Natural killer cell (primary cell): ENCODE data around the gene NAT10. TPM values are rescaled to one million over a fixed set of nuclear protein-coding genes. Genes with fewer than 3 reads are reported as not detected.

Experiments used
- ATAC-seq, 3 donors: fragments of 150-1000 bp in 2 of 3; fragments of 200-7000 bp in 1 of 3; cut with Tn5 transposase; 1 replicate in 1 of 3; 2 replicates in 2 of 3; pipeline ENCODE4 v1.10.0; 2021; ENCODE audit warnings: mild to moderate bottlenecking in 2 of 3, moderate library complexity in 2 of 3
- DNase-seq, 2 donors: peaks; one replicate each; pipeline versions ENCODE4 v3.0.0 to v3.0.0-alpha.2; 2013 to 2021; ENCODE audit warnings: mixed read lengths in 1 of 2
- H3K27ac ChIP-seq: one replicate; pipeline ENCODE4 v1.5.1; 2013; ENCODE audit warnings: mild to moderate bottlenecking, low read length
- H3K27me3 ChIP-seq: one replicate; pipeline ENCODE4 v1.6.1; 2013; ENCODE audit warnings: low read length; ENCODE audit not compliant: control insufficient read depth, insufficient read depth
- H3K36me3 ChIP-seq: one replicate; pipeline ENCODE4 v1.6.1; 2013; ENCODE audit warnings: low read length; ENCODE audit not compliant: control insufficient read depth, insufficient read depth
- H3K4me1 ChIP-seq: one replicate; pipeline ENCODE4 v1.6.1; 2013; ENCODE audit warnings: low read length; ENCODE audit not compliant: control insufficient read depth, insufficient read depth
- H3K4me3 ChIP-seq: one replicate; pipeline ENCODE4 v1.5.1; 2013; ENCODE audit warnings: low read length
- H3K9me3 ChIP-seq: one replicate; pipeline ENCODE4 v1.6.1; 2013; ENCODE audit warnings: low read length; ENCODE audit not compliant: control insufficient read depth, insufficient read depth
- H3K27ac Mint-ChIP-seq, 2 donors: one replicate each; pipeline ENCODE4 v1.8.0; 2022; ENCODE audit warnings: mild to moderate bottlenecking in 2 of 2, mixed read lengths in 2 of 2, moderate library complexity in 1 of 2
- H3K27me3 Mint-ChIP-seq, 2 donors: one replicate each; pipeline ENCODE4 v1.8.0; 2022; ENCODE audit warnings: low read depth in 2 of 2, mixed read lengths in 2 of 2
- H3K36me3 Mint-ChIP-seq: one replicate; pipeline ENCODE4 v1.8.0; 2022; ENCODE audit warnings: mixed read lengths
- H3K4me1 Mint-ChIP-seq, 2 donors: one replicate each; pipeline ENCODE4 v1.8.0; 2022; ENCODE audit warnings: mixed read lengths in 2 of 2
- H3K4me3 Mint-ChIP-seq: one replicate; pipeline ENCODE4 v1.8.0; 2022; ENCODE audit warnings: mild to moderate bottlenecking, moderate library complexity, mixed read lengths
- H3K9me3 Mint-ChIP-seq, 2 donors: one replicate each; pipeline ENCODE4 v1.8.0; 2022; ENCODE audit warnings: mixed read lengths in 2 of 2
- WGBS: methylation state at CpG from one replicate; pipeline ENCODE4 v1.1.7; 2013; ENCODE audit warnings: missing lambda C conversion rate; ENCODE audit not compliant: insufficient coverage; 5-methylcytosine and 5-hydroxymethylcytosine counted together
- intact Hi-C: fragments of 100-400 bp; cut with micrococcal nuclease; formaldehyde crosslinking; loops from one replicate; pipeline ENCODE4 v1.14.2; 2022
- total RNA-seq, 4 donors: library from RNA; stranded (reverse); fragments of 120-200 nt in 1 of 4; gene quantifications; one replicate each; pipeline versions ENCODE4 v1.2.3 to v1.2.4, GENCODE V29; 2013 to 2022
- TF ChIP-seq, protein P1 (sequence below): fragments of 200-600 bp; IDR thresholded peaks from one replicate; pipeline ENCODE4 v1.8.0; 2022; ENCODE audit warnings: antibody characterized with exemption

Gene NAT10
- total RNA-seq, 3 donors from 2014 or later (not counting 1 experiment from before 2014, with no cell fraction given): 40.3 to 53.6 (median 42.8) TPM

DNA sequence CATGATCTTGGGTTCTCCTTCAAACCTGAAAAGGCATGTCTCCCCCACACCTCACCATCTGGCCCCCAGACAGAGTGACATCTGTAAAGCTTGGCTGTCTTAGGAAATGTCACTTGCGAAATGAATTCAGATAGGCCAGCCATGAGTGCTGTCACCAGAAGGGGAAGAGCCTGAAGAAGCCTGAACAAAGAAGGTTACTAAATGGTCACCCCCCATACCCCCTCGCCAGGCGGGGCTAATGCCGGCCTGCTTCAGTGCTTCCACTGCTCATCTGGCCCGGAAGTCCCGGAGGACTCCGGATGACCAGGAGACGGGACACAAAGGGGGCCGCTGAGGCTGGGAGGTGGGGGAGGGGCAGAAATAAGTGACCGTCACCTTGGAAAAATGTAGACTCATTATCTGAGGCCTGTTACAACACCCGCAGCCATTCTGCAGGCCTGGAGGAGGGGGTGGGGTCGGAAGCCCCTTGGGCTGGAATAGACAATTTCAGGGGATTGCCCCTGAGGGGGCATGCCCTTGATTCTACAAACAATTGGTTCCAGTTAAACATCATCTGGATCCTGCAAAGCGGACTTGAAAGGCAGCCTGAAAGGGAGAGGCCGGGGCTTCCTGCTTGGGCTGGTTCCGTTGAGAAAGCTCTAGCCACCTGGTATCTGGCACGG lies 43.2 kb downstream of the NAT10 start:
- TF ChIP-seq, protein P1, sequence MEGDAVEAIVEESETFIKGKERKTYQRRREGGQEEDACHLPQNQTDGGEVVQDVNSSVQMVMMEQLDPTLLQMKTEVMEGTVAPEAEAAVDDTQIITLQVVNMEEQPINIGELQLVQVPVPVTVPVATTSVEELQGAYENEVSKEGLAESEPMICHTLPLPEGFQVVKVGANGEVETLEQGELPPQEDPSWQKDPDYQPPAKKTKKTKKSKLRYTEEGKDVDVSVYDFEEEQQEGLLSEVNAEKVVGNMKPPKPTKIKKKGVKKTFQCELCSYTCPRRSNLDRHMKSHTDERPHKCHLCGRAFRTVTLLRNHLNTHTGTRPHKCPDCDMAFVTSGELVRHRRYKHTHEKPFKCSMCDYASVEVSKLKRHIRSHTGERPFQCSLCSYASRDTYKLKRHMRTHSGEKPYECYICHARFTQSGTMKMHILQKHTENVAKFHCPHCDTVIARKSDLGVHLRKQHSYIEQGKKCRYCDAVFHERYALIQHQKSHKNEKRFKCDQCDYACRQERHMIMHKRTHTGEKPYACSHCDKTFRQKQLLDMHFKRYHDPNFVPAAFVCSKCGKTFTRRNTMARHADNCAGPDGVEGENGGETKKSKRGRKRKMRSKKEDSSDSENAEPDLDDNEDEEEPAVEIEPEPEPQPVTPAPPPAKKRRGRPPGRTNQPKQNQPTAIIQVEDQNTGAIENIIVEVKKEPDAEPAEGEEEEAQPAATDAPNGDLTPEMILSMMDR: no peak
- 92% methylated on average over 16 of the region's 16 CpGs for WGBS
- Histone ChIP-seq H3K4me3 (no peak overlapping the region), H3K36me3 (peaks cover 60% of the 10 kb centered on the region), H3K9me3 (no peaks in the 10 kb centered on the region), H3K27ac (no peak overlapping the region), H3K27me3 (no peaks in the 10 kb centered on the region), H3K4me1 (peaks cover 3% of the 10 kb centered on the region)
- peaks cover 0 to 4% of the 10 kb centered on the region in 2 donors for H3K4me1 Mint-ChIP-seq
- no peak overlapping the region for H3K27ac Mint-ChIP-seq
- H3K4me3 Mint-ChIP-seq: no peak overlapping the region
- H3K9me3 Mint-ChIP-seq: no peaks in the 10 kb centered on the region
- H3K27me3 Mint-ChIP-seq: no peaks in the 10 kb centered on the region
- peaks cover 22% of the 10 kb centered on the region for H3K36me3 Mint-ChIP-seq
- intact Hi-C loops: no loop called here
- ATAC-seq (no peak), DNase-seq (no peak)

DNA sequence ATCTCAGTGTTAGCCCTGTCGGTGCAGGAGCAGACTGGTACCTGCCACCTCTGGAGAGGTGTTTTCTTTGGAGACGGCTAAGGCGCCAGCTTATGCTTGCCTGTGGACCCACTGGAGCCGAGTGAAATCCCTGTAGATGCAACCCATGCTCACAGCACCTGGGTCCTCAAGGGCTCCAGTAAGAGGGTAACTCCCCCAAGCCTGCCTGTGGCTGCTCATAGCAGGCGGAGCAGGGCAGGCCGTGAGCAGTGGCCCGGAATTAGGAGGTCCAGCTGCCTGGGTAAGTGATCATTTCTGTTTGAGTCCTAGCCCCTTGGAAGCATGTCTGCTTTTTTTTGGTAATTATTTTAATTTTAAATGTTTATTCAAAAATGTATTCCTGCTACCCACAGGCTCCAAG lies 43.8 kb downstream of the NAT10 start:
- Mint-ChIP-seq H3K27ac (no peak overlapping the region), H3K4me3 (no peak overlapping the region), H3K4me1 (peaks cover 0 to 5% of the 10 kb centered on the region in 2 donors), H3K36me3 (peaks cover 22% of the 10 kb centered on the region), H3K27me3 (no peaks in the 10 kb centered on the region), H3K9me3 (no peaks in the 10 kb centered on the region)
- 97% methylated on average over 7 of the region's 7 CpGs for WGBS
- no peaks in the 10 kb centered on the region for H3K27me3 ChIP-seq
- DNase-seq (no peak), ATAC-seq (no peak)
- peaks cover 54% of the 10 kb centered on the region for H3K36me3 ChIP-seq
- TF ChIP-seq, protein P1: no peak
- intact Hi-C loops: no loop called here
- H3K27ac ChIP-seq: no peak overlapping the region
- H3K4me3 ChIP-seq: no peak overlapping the region
- peaks cover 9% of the 10 kb centered on the region for H3K4me1 ChIP-seq
- no peaks in the 10 kb centered on the region for H3K9me3 ChIP-seq

DNA sequence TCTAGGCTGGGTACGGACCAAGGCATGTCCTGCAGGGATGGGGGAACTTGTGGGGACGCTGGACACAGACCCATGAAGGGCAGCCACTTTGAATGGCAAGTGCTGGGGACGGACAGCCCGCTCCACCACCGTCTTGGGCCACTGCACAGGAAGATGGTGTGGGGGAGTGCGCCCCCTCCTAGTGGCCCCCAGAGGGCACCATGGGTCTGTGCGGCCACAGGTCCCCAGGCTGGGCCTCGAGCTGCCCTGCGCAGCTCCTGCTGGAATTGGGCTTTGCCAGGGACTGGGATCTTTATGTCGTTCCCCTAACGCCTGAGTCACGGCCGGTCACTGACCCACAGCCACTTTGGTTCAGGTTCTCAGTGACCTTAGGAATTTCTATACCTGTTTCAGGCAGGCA lies 44.4 kb downstream of the NAT10 start:
- intact Hi-C loops: no loop called here
- Histone ChIP-seq H3K4me1 (peaks cover 14% of the 10 kb centered on the region), H3K4me3 (no peak overlapping the region), H3K36me3 (peaks cover 48% of the 10 kb centered on the region), H3K27me3 (no peaks in the 10 kb centered on the region), H3K27ac (no peak overlapping the region), H3K9me3 (no peaks in the 10 kb centered on the region)
- H3K9me3 Mint-ChIP-seq: no peaks in the 10 kb centered on the region
- peaks cover 0 to 5% of the 10 kb centered on the region in 2 donors for H3K4me1 Mint-ChIP-seq
- peaks cover 22% of the 10 kb centered on the region for H3K36me3 Mint-ChIP-seq
- ATAC-seq (peak in 2 of 3 donors; percentile 44 to 55), DNase-seq (peak in 1 of 2 donors; percentile 32)
- no peak overlapping the region for H3K4me3 Mint-ChIP-seq
- TF ChIP-seq, protein P1: no peak
- 93% methylated on average over 13 of the region's 13 CpGs for WGBS
- no peaks in the 10 kb centered on the region for H3K27me3 Mint-ChIP-seq
- H3K27ac Mint-ChIP-seq: no peak overlapping the region
